Spleen (tissue), 11 donors: ENCODE results near the gene ATP6V1C2. TPM values are rescaled to one million over a fixed set of nuclear protein-coding genes. Genes with fewer than 3 reads are reported as not detected.

Experiments used
- DNase-seq: peaks from one replicate; pipeline ENCODE4 v3.0.0-alpha.2; 2020
- H3K27ac ChIP-seq, 8 donors: fragments of 200-600 bp; sonication (generic) in 7 of 8; 1 replicate in 4 of 8; 2 replicates in 4 of 8; pipeline versions ENCODE4 v1.5.0 to v1.8.0; 2016 to 2021; ENCODE audit warnings: inconsistent platforms in 4 of 8, mild to moderate bottlenecking in 4 of 8, moderate library complexity in 1 of 8
- H3K27me3 ChIP-seq, 7 donors: fragments of 200-600 bp; sonication (generic) in 6 of 7; replicated peaks in 1 of 7; 1 replicate in 4 of 7; 2 replicates in 3 of 7; pipeline versions ENCODE4 v1.5.0 to v1.8.0; 2016 to 2021; ENCODE audit warnings: inconsistent platforms in 3 of 7, mild to moderate bottlenecking in 1 of 7
- H3K36me3 ChIP-seq, 6 donors: fragments of 200-600 bp; sonication (generic) in 5 of 6; 1 replicate in 4 of 6; 2 replicates in 2 of 6; pipeline versions ENCODE4 v1.5.0 to v1.8.0; 2016 to 2021; ENCODE audit warnings: inconsistent platforms in 2 of 6
- H3K4me1 ChIP-seq, 6 donors: fragments of 200-600 bp; sonication (generic) in 5 of 6; 1 replicate in 3 of 6; 2 replicates in 3 of 6; pipeline versions ENCODE4 v1.5.0 to v1.8.0; 2016 to 2021; ENCODE audit warnings: inconsistent platforms in 3 of 6
- H3K4me3 ChIP-seq, 8 donors: fragments of 200-600 bp; sonication (generic) in 7 of 8; 1 replicate in 4 of 8; 2 replicates in 4 of 8; pipeline versions ENCODE4 v1.5.0 to v1.8.0; 2016 to 2021; ENCODE audit warnings: inconsistent platforms in 4 of 8, mild to moderate bottlenecking in 4 of 8, moderate library complexity in 2 of 8
- H3K9me3 ChIP-seq, 8 donors: fragments of 200-600 bp; sonication (generic) in 7 of 8; 1 replicate in 4 of 8; 2 replicates in 4 of 8; pipeline versions ENCODE4 v1.5.0 to v1.8.0; 2016 to 2021; ENCODE audit warnings: inconsistent platforms in 4 of 8
- POLR2A ChIP-seq, 3 donors: fragments of 450-650 bp; IDR thresholded peaks; one replicate each; pipeline ENCODE4 v1.5.1; 2017; ENCODE audit warnings: antibody characterized with exemption in 3 of 3, mild to moderate bottlenecking in 1 of 3
- POLR2AphosphoS5 ChIP-seq, 3 donors: sonication (generic); formaldehyde crosslinking; IDR thresholded peaks; one replicate each; pipeline ENCODE4 v1.5.1; 2017; ENCODE audit warnings: antibody characterized with exemption in 3 of 3
- WGBS, 5 donors: extraction: QIAGEN DNeasy Blood & Tissue Kit in 3 of 5; methylation state at CpG; one replicate each; pipeline versions ENCODE4 v1.1.5 to v1.1.7; 2013 to 2018; 5-methylcytosine and 5-hydroxymethylcytosine counted together
- intact Hi-C: fragments of 100-400 bp; cut with DNase I; formaldehyde crosslinking; loops from one replicate; pipeline ENCODE4 v1.15.0; 2023; ENCODE audit warnings: low total_unique reads
- polyA plus RNA-seq, 3 donors: library from polyadenylated mRNA; stranded (reverse); fragments of 200-250 nt; gene quantifications; one replicate each; pipeline ENCODE4 v1.2.1, GENCODE V29; 2013
- total RNA-seq, 7 donors: library from RNA; depleted of rRNA in 3 of 7; stranded (reverse); fragments of >200 nt in 3 of 7; fragmentation: NEBNext Ultra II Directional in 4 of 7; extraction: Animal tissue kit (Norgen Biotek cat#: 25700) in 4 of 7; gene quantifications; one replicate each; pipeline versions ENCODE4 v1.1.0 to v1.2.1, GENCODE V29; 2016 to 2021
- TF ChIP-seq, protein P1 (sequence below), 11 experiments: fragments of 200-600 bp in 7 of 11; fragments of 450-650 bp in 4 of 11; sonication (generic) in 4 of 11; IDR thresholded peaks in 8 of 11; conservative IDR thresholded peaks in 3 of 11; 1 replicate in 7 of 11; 2 replicates in 4 of 11; pipeline versions ENCODE4 v1.4.0 to v1.8.0; 2016 to 2021; ENCODE audit warnings: antibody characterized with exemption in 11 of 11, inconsistent platforms in 4 of 11, mild to moderate bottlenecking in 1 of 11
- donor health status: healthy with polysubstance abuse.
- donor health status: DM: no; HTN: no; CAD: no; lungs with moderate emphysema.
- donor health status: DM: no; HTN: no; CAD: no.
- donor health status: Bipolar disorder and iron deficiency.
- donor health status: healthy.
- donor health status: DM: no; HTN: no; CAD: no.
- donor health status: DM: yes; HTN: yes; CAD: no.

The ATP6V1C2 gene
- total and polyA plus RNA-seq, 10 donors, result 0.23 to 9.2 (median 0.54) TPM; not detected in 3

DNA sequence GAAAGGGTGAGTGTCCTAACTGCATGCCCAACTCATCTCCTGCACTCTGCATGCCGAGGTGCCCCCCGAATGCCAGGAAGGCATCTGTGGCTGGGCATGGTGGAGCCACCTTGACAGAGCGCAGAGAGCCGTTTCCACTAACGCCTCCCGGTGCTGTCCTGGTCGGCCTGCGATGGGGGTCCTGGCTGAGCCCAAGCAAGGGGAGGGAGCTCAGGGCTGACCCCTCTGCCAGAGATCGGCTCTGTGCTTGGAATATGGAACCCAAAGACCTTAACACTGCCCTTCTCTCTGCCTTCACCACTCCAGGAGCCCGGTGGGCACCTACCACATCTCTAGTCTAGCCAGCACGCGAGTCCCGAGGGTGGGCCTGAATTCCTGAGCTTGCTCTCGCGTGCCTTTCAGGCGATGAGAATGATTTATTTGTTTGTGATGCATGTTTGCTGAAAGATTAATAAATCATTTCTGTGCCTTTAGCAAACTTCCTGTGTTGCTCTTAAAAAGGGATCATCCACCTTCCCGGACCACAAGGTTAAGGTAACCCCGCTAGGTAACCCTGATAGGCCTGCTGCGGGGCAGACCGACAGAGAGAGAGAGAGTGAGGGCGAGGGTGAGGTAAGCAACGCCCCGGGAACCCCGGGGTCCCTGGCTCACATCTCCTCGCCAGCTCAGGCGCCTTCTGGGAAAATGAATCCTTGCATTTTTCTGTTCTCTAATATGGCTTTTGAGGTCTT, 55.8 kb downstream of the ATP6V1C2 start:
- Histone ChIP-seq H3K9me3 (no peaks in the 10 kb centered on the region), H3K27ac (no peak overlapping the region), H3K36me3 (peaks cover 0 to 58% (median 42%) of the 10 kb centered on the region in 6 donors), H3K4me1 (peaks cover 0 to 5% (median 0%) of the 10 kb centered on the region in 6 donors), H3K4me3 (no peak overlapping the region), H3K27me3 (no peaks in the 10 kb centered on the region)
- TF ChIP-seq POLR2AphosphoS5 (IDR thresholded peaks at IDR 0.05) (no peak), POLR2A (IDR thresholded peaks at IDR 0.05) (no peak)
- TF ChIP-seq, protein P1, sequence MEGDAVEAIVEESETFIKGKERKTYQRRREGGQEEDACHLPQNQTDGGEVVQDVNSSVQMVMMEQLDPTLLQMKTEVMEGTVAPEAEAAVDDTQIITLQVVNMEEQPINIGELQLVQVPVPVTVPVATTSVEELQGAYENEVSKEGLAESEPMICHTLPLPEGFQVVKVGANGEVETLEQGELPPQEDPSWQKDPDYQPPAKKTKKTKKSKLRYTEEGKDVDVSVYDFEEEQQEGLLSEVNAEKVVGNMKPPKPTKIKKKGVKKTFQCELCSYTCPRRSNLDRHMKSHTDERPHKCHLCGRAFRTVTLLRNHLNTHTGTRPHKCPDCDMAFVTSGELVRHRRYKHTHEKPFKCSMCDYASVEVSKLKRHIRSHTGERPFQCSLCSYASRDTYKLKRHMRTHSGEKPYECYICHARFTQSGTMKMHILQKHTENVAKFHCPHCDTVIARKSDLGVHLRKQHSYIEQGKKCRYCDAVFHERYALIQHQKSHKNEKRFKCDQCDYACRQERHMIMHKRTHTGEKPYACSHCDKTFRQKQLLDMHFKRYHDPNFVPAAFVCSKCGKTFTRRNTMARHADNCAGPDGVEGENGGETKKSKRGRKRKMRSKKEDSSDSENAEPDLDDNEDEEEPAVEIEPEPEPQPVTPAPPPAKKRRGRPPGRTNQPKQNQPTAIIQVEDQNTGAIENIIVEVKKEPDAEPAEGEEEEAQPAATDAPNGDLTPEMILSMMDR (IDR thresholded peaks at IDR 0.05 in 8 of 11, conservative IDR thresholded peaks at IDR 0.05 in 3 of 11), result no peak
- DNase-seq, result peak; percentile 49
- 89 to 94% (median 92%) methylated on average over 25 to 26 of the region's 26 CpGs for WGBS, 5 donors
- intact Hi-C loops, result no loop called here

DNA sequence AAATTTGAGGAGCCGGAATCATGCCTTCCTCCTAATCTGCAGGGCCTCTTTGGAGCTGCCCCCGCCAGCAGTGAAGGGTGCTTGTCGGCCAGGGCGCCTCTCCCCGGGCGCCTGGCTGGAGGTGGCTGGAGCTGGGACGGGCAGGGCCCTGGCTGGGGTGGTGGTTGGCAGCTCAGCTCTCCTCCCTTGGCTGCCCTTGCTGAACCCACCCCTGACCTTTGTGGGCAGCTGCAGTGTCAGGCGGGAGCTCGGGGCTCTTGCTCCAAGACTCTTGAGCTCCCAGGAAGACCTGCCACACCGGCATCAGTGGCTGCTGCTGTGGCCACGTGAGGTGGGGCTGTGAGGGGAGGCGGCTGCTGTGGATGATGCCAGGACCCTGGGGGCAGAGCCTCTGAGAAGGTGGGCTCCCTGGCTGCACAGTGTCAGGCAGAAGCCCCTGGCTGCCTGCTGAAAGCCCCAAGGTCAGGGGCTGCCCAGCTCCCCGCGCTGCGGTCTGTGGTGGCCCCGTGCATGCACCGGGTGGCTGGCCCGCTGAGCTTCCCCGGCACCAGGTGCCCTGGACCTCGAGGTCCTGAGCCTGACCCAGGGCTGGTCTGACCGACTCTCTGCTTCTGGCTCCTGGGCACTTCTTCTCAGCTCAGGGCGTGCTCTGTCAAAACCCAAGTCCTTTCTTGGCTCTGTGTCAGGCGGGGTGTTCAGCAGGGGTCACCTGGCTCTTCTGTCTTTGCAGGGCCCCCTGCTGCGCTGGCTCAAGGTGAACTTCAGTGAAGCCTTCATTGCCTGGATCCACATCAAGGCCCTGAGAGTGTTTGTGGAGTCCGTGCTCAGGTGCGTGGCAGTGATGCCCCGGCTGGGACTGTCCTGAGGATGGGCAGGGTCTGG, 56.7 kb downstream of the ATP6V1C2 start:
- Histone ChIP-seq H3K36me3 (peaks cover 0 to 66% (median 50%) of the 10 kb centered on the region in 6 donors), H3K9me3 (no peaks in the 10 kb centered on the region), H3K27me3 (no peaks in the 10 kb centered on the region), H3K27ac (no peak overlapping the region), H3K4me3 (no peak overlapping the region), H3K4me1 (peaks cover 0 to 5% (median 0%) of the 10 kb centered on the region in 6 donors)
- intact Hi-C loops, result no loop called here
- 81 to 93% (median 89%) methylated on average over 6 to 27 of the region's 27 CpGs for WGBS, 5 donors
- DNase-seq, result peak; percentile 71
- TF ChIP-seq POLR2AphosphoS5 (IDR thresholded peaks at IDR 0.05), result peak in 1 of 3 donors; percentile 36
- TF ChIP-seq, protein P1 (IDR thresholded peaks at IDR 0.05 in 8 of 11, conservative IDR thresholded peaks at IDR 0.05 in 3 of 11), result no peak
- TF ChIP-seq POLR2A (IDR thresholded peaks at IDR 0.05), result no peak

DNA sequence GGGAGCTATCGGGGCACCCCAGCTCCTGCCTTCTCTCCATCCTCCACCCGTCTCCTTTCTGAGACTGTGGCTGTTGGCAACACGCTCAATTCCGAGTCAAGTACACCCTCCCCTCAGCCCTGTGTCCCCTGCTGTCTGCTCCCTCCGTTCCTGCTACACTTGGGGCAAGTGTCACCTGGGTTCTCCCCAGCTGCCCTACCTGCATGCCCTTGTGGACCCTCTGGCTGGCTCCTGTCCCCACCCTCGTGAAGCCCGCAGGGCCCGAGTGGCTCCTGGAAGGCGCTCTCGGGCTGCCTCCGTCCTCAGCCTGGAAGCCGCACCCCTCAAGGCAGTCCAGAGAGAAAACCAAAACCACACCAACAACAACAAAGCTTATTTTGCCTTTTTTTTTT, 57.3 kb downstream of the ATP6V1C2 start:
- DNase-seq, result peak; percentile 59
- H3K4me1 ChIP-seq, result peaks cover 0 to 5% (median 0%) of the 10 kb centered on the region in 6 donors
- no peak overlapping the region for H3K27ac ChIP-seq
- no peaks in the 10 kb centered on the region for H3K27me3 ChIP-seq
- H3K9me3 ChIP-seq, result no peaks in the 10 kb centered on the region
- 88 to 94% (median 94%) methylated on average over 12 of the region's 12 CpGs for WGBS, 5 donors
- intact Hi-C loops, result no loop called here
- TF ChIP-seq POLR2AphosphoS5 (IDR thresholded peaks at IDR 0.05) (no peak), POLR2A (IDR thresholded peaks at IDR 0.05) (no peak)
- TF ChIP-seq, protein P1 (IDR thresholded peaks at IDR 0.05 in 8 of 11, conservative IDR thresholded peaks at IDR 0.05 in 3 of 11), result no peak
- H3K4me3 ChIP-seq, result no peak overlapping the region
- H3K36me3 ChIP-seq, result peaks cover 0 to 73% (median 55%) of the 10 kb centered on the region in 6 donors
